HPDE6-E6E7 (cell line): ENCODE results near the gene ZC3H12D.
"Not testable (repeated sequence)": the region's sequence is repeated elsewhere in the genome, so short reads cannot be mapped to it uniquely, and the experiment has no call there.

Source experiments
- DNase-seq: peaks from one replicate; pipeline ENCODE4 v3.0.0; 2011; ENCODE audit warnings: missing footprints; ENCODE audit errors: extremely low spot score

Gene ZC3H12D

GRCh38 chr6:149484733-149485700, at the start of gene ZC3H12D:
ZC3H12D (minus strand) TSS chr6:149485014; CDS start chr6:149474543, 10,471 bp downstream.
- no peak for DNase-seq

- no peak for DNase-seq
Measured at GRCh38 chr6:149529650-149530049, 44.8 kb upstream of the ZC3H12D start.

DNA sequence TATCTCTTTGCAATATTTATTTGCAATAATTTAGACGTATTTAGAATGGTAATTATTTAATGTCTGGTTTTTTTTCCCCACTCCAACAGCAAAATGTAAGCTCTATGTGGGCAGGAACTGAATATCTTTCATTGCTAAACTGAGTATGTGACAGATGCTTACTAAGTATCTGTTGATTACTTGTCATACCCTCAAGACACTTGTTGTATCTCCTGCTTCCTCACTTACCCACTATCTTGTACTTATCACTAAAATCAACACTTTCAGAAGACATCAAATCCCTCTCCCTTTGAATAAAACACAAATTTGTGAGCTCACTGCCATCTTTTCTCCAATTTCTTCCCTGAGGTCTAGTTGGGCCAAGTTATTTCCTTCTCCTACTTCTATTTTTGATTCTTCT, 30.7 kb upstream of the ZC3H12D start:
- DNase-seq = no peak

GRCh38 chr6:149513915-149514314, 29.1 kb upstream of the ZC3H12D start:
- no peak for DNase-seq

DNA sequence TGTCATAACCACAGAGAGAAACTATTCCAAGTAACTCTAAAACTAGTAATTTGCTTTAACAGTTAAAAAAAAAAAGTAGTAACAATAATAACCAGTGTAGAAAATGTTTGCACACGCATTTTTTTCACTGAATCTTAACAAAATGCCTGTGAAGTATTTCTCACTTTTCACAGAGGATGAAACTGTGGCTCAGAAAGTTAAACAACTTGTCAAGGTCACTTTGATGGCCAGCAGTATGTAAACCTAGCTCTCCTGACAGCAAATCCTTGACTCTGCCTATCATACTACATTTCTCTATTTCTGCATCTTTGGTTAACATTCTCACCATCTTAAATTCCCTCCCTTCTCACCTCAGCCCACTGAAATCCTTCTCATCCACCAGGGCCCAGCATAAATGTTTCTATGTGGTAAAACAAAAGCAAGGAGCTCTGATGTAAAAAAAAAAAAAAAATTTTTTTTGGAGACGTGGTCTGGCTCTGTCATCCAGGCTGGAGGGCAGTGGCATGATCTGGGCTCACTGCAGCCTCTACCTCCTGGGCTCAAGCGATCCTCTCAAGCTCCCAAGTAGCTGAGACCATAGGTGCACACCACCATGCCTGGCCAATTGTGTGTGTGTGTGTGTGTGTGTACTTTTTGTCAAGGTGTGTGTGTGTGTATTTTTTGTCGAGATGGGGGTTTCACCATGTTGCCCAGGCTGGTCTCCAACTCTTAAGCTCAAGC, 26.1 kb upstream of the ZC3H12D start:
- no peak for DNase-seq

GRCh38 chr6:149508485-149508884, 23.7 kb upstream of the ZC3H12D start:
- DNase-seq = no peak

DNA sequence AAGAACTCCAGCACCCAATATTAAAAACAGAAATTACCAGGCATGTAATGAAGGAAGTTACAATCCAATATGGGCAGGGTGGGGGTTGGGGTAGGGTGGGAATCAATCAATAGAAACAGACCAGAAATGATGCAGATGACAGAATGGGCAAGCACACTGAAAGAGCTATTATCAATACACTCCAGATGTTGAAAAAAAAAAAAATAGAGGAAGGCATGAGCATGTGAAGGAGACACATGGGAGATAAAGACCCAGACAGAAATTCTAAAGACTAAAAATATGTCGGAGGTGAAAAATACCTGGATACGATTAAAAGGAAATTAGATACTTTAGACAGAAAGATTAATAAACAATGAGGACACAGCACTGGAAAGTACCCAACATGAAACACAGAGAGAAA, 19.1 kb upstream of the ZC3H12D start:
- DNase-seq = no peak

- DNase-seq = no peak
Measured at GRCh38 chr6:149503276-149503675, 18.5 kb upstream of the ZC3H12D start.

GRCh38 chr6:149501768-149502167, 17.0 kb upstream of the ZC3H12D start:
- DNase-seq = no peak

DNA sequence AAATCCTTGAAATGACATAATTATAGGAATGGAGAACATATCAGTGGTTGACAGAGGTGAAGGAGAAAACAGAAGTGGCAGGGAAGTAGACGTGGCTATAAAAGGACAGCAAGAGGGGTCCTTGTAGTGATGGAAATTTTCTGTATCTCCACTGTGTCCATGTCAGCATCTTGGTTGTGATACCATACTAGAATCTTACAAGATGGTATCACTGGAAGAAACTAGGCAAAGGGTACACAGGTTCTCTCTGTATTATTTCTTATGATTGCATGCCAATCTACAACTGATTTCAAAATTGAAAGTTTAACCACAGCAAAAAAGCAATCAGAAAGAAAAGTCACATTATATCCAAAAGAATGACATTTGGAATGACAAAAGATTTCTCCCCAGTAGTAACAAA, 16.4 kb upstream of the ZC3H12D start:
- DNase-seq = no peak

DNA sequence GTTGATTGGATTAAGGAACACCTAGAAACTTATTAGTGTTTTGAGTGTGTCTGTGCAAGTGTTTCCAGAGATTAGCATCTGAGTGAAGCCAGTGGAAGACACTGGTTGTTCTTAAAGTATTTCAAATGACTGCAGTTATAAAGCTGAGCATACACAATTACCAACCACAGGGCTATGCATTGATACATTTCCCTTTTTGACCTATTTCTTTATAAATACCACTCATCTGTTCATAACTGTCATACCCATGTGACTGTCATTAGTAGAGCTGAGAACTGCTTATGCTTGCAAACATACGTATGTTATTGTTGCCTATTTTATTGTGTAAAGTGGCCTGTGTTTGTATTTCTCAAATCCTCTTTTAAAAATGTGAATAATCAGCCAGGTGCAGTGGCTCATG, 15.3 kb upstream of the ZC3H12D start:
- DNase-seq = no peak

- DNase-seq = peak; percentile 40
Measured at GRCh38 chr6:149499066-149499465, 14.3 kb upstream of the ZC3H12D start.

- no peak for DNase-seq
Measured at GRCh38 chr6:149497365-149497764, 12.6 kb upstream of the ZC3H12D start.

DNA sequence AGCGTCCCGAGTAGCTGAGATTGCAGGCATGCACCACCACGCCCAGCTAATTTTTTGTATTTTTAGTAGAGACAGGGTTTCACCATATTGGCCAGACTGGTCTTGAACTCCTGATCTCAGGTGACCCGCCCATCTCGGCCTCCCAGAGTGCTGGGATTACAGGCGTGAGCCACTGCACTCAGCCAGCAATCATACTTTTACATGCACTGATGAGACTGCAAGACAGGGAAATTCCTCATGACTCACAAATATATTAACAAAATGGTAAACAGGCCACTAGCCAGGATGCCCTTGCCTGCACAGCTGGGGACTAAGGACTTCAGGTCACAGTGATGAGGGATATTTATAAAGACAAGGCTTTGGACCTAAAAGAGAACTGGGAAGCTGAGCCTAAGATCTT, 11.8 kb upstream of the ZC3H12D start:
- DNase-seq = not testable (repeated sequence)

- not testable (repeated sequence) for DNase-seq
Measured at GRCh38 chr6:149495349-149496016, 10.7 kb upstream of the ZC3H12D start.

GRCh38 chr6:149494810-149495209, 10.0 kb upstream of the ZC3H12D start:
- DNase-seq = not testable (repeated sequence)

GRCh38 chr6:149493761-149494320, 9.0 kb upstream of the ZC3H12D start:
- DNase-seq = no peak

DNA sequence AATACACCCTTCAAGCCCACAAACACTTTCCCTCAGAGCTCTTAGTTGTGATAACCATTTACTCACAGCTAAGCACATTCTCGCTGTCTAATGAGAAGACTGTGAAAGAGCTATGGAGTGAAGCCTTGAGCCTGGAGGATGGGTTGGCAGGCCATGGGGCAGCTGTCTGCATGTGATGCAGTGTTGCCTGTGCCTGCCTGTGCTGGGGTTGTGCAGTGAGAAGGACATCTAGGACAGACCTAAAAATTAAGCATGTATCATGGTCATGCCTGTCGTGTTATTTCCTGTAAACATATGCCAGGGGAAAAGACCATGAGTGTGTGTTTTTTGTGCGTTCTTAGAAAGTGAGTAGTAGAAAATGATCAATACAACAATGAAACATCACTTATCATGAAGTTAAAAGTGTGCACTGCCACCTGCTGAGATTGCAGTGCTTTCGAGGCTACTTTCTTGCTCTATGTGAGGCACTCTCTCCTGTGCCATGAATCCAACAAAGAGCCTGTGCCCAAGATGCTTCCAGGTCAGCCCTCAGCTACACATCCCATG, 8.1 kb upstream of the ZC3H12D start:
- DNase-seq = no peak

- no peak for DNase-seq
Measured at GRCh38 chr6:149489967-149490366, 5.2 kb upstream of the ZC3H12D start.

GRCh38 chr6:149488815-149489214, 4.0 kb upstream of the ZC3H12D start:
- DNase-seq = no peak

DNA sequence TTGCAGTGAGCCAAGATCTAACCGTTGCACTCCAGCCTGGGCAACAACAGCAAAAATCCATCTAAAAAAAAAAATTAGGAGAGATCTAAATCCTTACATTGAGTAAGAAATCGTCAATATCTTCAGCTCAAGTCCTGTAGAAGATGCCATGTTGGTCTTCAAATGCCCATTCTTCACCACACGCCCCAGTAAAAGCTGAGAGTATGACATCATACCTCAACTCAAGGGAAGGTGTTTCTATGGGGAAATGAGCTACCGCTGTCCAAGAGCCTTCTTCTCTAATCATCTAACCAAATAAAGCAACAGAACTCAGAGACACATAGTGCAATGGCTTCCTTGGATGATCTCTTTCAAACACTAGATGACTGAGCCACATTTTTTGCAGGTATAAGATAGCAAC, 2.5 kb upstream of the ZC3H12D start:
- no peak for DNase-seq
